WTC11 (cell line): ENCODE data around the gene NXPH4.

Experiments
- ESRRA ChIP-seq: sonication (generic); formaldehyde crosslinking; IDR thresholded peaks from 2 replicates; pipeline ENCODE4 v1.8.1; 2022; ENCODE audit warnings: mild to moderate bottlenecking, missing genetic modification reagents, borderline replicate concordance
- IRF2 ChIP-seq: sonication (generic); formaldehyde crosslinking; IDR thresholded peaks from 2 replicates; pipeline ENCODE4 v1.8.0; 2022; ENCODE audit warnings: low read depth, missing genetic modification reagents, borderline replicate concordance
- NFYB ChIP-seq: sonication (generic); formaldehyde crosslinking; conservative IDR thresholded peaks from 2 replicates; pipeline ENCODE4 v1.8.0; 2022; ENCODE audit warnings: low read depth, missing genetic modification reagents
- TF ChIP-seq, protein P1 (sequence below): fragments of 200-600 bp; IDR thresholded peaks from 2 replicates; pipeline ENCODE4 v1.8.0; 2022; ENCODE audit warnings: antibody characterized with exemption
- TF ChIP-seq, protein P2 (sequence below): sonication (generic); formaldehyde crosslinking; IDR thresholded peaks from 2 replicates; pipeline ENCODE4 v1.8.0; 2022; ENCODE audit warnings: mild to moderate bottlenecking, missing genetic modification reagents

DNA sequence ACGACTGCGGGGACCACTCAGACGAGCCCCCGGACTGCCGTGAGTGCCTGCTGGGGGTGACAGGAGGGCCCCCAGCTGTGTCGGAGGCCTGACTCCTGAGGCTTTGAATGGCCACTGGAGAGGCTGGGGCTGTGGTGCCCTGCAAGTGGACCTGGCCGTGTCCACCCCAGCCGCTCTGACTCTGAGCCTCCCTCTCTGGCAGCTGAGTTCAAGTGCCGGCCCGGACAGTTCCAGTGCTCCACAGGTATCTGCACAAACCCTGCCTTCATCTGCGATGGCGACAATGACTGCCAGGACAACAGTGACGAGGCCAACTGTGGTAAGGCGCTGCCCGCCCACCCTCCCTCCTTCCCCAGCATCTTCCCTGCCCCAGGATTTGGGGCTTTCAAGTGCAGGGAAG, 16.1 kb upstream of the NXPH4 start:
- TF ChIP-seq IRF2, result no peak
- TF ChIP-seq, protein P1, sequence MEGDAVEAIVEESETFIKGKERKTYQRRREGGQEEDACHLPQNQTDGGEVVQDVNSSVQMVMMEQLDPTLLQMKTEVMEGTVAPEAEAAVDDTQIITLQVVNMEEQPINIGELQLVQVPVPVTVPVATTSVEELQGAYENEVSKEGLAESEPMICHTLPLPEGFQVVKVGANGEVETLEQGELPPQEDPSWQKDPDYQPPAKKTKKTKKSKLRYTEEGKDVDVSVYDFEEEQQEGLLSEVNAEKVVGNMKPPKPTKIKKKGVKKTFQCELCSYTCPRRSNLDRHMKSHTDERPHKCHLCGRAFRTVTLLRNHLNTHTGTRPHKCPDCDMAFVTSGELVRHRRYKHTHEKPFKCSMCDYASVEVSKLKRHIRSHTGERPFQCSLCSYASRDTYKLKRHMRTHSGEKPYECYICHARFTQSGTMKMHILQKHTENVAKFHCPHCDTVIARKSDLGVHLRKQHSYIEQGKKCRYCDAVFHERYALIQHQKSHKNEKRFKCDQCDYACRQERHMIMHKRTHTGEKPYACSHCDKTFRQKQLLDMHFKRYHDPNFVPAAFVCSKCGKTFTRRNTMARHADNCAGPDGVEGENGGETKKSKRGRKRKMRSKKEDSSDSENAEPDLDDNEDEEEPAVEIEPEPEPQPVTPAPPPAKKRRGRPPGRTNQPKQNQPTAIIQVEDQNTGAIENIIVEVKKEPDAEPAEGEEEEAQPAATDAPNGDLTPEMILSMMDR, result no peak
- no peak for TF ChIP-seq ESRRA (CRISPR knock-in tag)
- TF ChIP-seq NFYB (CRISPR knock-in tag), result no peak
- TF ChIP-seq, protein P2, sequence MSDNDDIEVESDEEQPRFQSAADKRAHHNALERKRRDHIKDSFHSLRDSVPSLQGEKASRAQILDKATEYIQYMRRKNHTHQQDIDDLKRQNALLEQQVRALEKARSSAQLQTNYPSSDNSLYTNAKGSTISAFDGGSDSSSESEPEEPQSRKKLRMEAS (CRISPR knock-in tag), result no peak
